NCI-H128 (cell line): ENCODE measurements around the gene PRPF6.
"Not testable (repeated sequence)": the region's sequence is repeated elsewhere in the genome, so short reads cannot be mapped to it uniquely, and the experiment has no call there.

Experiments
- DNase-seq: peaks from one replicate; lab custom pipeline; 2025; ENCODE audit not compliant: unreplicated experiment; lab: John Stamatoyannopoulos, UW

The PRPF6 gene

DNA sequence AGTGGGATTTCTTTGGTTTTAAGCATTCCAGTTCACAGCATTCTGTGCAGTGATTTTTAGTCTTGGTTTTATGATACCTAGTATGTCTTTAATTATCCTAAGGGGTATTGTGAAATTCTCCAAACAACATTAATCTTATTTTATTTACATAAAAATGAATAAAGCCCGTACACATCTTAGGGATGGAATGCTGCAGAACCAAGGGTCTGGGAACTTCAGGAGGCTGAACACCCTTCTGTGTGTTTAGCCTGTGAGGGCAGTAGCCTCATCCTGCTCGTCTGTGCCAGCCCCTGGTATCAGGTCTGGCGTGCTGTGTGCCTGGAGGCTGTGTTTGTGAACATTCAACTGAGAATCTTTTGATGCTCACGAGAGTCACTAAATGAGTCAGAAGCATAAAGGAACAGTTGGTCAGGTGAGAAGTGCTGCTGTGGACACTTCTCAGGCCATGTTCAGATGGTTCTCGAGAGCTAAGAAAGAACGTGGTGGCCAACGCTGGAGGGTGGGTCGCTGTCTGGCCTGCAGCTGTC is 29.8 kb downstream of the PRPF6 start:
- DNase-seq: no peak

DNA sequence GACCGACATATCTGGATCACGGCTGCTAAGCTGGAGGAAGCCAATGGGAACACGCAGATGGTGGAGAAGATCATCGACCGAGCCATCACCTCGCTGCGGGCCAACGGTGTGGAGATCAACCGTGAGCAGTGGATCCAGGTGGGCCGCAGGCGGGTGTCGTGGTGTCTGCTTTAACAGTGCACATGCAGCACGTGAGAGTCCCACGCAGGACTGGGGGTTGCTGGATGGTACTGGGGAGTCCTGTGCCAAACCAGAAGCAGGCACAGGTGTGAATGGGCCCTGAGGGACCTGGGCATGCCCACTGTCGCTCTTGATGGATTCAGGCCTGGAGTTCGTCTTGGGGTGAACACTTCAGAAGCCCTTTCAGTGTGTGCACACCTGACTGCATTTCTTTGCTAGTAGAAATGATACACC is 30.4 kb downstream of the PRPF6 start:
- DNase-seq: no peak

DNA sequence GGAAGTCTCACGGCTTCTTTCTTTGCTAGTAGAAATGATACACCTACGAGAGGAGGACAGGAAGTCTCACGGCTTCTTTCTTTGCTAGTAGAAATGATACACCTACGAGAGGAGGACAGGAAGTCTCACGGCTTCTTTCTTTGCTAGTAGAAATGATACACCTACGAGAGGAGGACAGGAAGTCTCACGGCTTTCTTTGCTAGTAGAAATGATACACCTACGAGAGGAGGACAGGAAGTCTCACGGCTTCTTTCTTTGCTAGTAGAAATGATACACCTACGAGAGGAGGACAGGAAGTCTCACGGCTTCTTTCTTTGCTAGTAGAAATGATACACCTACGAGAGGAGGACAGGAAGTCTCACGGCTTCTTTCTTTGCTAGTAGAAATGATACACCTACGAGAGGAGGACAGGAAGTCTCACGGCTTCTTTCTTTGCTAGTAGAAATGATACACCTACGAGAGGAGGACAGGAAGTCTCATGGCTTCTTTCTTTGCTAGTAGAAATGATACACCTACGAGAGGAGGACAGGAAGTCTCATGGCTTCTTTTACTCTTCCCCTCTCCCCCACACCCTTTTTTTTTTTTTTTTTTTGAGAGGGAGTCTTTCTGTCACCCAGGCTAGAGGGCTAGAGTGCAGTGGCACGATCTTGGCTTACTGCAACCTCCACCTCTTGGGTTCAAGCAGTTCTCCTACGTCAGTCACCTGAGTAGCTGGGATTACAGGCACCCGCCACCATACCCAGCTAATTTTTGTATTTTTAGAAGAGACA is 31.6 kb downstream of the PRPF6 start:
- DNase-seq: not testable (repeated sequence)

DNA sequence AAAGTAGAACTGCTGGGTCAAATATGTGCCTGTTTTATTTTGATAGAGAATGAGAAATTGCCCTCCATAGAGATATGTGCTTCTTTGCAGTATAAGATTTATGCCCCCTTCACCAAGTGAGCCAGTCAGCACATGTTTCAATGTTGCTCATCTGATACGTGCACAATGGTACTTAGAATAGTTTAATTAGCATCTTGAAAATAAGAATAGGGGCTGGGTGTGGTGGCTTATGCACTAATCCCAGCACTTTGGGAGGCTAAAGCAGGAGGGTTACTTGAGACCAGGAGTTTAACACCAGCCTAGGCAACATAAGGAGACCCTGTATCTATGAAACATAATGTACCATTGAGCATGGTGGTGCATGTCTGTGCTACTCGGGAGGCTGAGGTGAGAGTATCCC is 34.7 kb downstream of the PRPF6 start:
- no peak for DNase-seq

DNA sequence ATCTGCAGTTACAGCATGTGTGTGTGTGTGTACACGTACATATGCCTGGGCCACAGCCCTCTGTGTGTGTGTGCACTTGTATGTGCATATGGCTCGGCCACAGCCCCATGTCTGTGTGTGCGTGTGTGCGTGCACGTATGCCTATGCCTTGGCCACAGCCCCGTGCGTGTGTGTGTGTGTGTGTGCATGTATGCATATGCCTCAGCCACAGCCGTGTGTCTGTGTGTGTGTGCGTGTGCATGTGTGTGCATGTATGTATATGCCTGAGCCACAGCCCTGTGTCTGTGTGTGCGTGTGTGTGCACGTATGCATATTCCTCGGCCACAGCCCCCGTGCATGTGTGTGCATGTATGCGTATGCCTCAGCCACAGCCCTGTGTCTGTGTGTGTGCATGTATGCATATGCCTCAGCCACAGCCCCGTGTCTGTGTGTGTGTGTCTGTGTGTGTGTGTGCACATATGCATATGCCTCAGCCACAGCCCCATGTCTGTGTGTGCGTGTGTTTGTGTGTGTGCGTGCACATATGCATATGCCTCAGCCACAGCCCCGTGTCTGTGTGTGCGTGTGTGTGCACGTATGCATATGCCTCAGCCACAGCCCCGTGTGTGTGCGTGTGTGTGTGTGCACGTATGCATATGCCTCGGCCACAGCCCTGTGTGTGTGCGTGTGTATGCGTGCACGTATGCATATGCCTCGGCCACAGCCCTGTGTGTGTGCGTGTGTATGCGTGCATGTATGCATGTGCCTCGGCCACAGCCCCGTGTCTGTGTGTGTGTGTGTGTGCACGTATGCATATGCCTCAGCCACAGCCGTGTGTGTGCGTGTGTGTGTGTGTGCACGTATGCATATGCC is 40.4 kb downstream of the PRPF6 start:
- DNase-seq: no peak

DNA sequence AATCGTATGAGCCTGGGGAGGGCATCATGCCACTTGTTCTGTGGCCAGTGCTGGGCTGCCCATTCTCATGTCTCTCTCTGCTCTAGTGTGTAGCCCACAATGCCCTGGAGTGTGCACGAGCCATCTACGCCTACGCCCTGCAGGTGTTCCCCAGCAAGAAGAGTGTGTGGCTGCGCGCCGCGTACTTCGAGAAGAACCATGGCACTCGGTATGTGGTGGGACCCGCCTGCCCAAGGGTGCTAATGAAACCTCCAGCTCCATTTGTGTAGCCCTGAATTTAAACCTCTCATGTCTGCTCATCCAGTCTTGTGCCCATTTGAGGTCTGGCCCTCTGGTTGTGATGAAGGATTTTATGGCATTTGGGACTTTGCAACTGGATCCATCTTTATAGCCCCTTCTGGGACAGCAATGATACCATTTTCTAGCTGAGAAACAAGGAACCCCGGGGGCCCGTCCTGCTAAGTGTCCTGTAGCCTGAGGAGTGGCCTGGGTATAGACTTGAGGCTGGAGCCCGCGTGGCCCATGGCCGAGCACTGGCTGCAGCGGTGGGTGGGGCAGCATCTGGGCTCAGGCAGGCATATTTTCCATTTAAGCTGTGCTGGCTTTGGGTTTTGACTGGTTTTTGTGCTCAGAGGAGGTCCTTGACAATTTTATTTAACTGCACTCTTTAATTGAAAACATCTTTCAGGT is 41.9 kb downstream of the PRPF6 start:
- no peak for DNase-seq

DNA sequence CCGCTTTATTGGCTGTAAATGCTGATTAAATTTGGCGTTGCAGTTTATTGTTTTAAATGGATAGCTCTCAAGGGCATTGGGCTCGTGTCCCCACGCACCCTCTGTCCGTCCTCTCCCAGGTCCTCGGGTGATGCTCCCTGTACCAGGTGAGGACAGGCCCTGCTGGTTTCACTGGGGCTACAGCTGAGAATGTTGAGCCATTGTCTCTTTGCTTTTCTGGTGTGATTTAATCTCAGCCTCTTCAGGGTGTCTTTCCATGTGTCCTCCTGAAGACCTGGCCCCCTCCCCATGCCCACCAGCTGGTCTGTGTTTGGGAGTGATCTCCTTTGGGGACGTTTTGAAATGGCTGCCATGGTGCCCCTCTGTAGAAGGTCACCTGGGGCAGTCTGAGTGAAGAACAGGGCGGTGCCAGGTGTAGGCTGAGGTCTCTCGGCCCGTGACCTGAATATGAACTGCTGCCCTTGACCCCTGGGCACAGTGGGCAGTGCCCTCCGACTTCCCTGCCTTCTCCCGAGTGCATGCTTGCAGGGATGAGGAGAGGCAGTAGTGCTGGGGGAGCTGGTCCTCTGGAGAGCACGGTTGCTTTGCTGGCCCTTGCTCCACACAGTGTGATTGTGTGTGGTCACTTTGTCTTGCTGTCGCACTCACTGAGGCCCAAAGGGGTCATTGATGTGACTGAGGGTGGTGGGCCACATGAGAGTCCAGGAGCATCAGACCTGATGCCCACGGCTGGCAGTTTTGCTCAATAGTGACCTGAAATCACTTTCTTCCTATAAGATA is 42.6 kb downstream of the PRPF6 start:
- no peak for DNase-seq

DNA sequence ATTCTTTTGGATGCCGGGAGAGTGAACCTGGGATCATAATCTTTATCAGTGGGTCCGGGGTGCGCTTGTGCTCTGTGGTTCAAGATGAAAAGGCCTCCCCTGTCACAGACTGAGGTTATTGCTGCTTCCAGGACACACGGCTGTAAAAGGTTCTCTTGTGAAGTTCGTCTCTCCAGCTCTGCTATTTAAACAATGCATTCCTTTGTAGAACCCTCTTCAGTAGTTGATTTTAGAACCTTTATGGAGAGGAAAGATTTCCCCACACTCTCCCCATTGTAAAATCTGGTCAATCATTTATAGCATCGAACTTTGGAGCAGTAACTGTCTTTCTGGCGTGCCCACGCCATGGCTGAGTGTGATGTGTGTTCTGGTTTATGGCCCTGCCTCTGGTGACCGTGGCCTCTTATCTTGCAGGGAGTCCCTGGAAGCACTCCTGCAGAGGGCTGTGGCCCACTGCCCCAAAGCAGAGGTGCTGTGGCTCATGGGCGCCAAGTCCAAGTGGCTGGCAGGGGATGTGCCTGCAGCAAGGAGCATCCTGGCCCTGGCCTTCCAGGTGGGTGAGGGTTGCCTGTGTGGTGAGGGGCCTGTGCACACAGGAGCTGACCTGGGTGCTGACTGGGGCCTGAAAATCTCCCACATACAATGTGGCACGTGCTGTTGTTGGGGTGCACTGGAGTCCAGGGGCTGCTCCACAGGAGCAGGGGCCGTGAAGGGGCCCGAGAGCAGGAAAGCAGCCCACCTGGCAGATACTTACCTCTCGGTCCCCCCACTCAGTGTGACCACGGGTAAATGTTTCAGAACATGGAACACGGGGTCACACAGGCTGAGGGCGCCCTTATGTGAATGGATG is 43.4 kb downstream of the PRPF6 start:
- no peak for DNase-seq

DNA sequence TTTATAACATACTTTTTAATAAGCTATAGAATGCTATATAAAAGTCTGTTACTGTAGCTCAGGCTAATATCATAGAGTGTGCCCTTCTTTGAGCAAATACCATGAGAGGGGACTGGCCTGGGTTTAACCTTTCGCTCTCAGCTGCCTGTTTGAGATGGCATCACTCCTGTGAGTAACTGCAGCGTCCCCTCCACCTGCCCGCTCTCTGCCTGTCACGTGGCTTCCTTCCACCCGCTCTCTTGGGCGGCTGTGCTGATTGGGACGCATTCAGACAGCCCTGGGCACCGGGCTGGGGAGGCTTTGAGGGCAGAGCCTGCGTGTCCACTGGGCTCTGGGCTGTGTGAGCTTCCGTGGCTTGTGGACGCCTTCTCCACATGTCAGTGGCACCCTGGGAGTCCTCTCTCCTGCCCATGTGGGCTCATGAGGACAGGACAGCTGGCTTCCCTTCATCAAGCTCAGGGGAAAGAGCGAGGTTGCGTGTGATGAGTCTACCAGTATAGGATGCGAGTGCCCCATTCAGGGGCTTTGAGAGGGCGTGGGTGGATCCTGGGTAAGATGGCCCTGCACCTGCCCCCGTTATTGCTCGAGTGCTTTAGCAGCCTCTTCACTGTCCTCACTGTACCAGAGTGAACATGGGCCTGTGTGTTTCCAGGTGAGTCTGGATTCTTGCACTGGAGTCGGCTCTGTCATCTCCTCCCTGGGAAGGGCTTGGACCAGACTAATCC is 44.3 kb downstream of the PRPF6 start:
- DNase-seq: no peak

DNA sequence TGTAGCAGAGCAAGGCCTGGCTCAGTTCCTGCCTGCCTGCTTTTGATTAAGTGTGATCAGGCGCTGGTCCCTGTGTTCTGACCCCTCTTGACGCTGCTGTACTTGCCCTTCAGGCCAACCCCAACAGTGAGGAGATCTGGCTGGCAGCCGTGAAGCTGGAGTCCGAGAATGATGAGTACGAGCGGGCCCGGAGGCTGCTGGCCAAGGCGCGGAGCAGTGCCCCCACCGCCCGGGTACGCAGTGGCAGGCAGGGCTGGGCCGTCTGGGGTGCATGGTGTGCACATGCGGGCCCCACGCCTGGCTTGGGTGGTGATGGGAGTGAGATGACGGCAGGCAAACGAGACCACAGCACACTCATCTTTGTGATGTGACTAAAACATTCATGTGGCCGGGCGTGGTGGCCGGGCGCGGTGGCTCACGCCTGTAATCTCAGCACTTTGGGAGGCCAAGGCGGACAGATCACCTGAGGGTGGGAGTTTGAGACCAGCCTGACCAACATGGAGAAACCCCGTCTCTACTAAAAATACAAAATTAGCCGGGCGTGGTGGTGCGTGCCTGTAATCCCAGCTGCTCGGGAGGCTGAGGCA is 45.0 kb downstream of the PRPF6 start:
- DNase-seq: no peak

DNA sequence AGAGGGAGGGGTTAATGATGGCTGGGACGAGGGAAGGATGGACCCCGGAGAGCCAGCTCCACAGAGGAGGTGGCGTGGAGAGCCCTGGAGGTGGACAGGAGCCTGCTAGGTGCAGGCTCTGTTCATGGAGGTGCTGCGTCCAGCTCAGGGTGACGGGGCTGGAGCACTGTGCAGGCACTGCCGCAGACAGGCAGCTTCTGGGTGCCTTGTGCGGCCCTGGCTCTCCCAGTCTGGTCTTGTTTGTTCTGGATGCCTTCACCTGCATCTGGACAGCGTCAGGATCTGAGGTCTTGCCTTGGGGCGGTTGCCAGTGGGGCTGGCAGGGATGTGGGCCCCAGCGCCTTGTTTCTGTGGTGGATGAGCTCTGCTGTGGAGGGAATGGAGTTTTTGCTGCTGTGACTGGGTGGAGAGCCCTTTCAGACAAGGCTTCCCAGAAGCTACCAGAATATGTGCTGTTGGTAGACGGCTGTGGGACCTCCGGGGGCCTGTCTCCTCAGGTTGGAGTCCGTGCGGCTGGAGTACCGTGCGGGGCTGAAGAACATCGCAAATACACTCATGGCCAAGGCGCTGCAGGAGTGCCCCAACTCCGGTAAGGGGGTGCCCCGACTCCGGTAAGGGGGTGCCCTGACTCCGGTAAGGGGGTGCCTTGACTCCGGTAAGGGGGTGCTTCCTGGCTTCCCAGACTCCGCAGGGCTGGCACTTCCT is 47.2 kb downstream of the PRPF6 start:
- no peak for DNase-seq

DNA sequence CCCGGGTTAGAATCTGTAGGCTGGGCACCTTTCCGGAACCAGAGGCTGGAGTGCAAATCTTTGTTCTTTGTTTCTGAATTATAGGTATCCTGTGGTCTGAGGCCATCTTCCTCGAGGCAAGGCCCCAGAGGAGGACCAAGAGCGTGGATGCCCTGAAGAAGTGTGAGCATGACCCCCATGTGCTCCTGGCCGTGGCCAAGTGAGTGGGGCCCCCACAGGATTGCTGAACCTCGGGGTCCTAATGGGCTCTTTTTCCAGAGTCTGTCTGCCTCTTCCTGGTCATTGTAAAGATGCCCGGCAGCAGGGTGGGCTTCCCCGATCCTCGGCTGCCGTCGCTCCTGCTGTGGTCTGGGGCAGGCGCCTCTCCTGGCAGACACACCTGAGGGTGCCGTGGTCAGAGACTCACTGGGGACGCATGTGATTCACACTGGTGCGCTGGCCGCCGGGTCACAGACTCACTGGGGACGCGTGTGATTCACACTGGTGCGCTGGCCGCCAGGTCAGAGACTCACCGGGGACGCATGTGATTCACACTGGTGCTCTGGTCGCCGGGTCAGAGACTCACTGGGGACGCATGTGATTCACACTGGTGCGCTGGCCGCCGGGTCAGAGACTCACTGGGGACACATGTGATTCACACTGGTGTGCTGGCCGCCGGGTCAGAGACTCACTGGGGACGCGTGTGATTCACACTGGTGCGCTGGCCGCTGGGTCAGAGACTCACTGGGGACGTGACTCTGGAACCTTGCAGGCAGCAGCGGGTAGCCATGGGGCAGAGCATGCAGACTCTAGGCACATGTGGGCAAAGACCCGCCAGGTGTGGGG is 48.6 kb downstream of the PRPF6 start:
- no peak for DNase-seq

DNA sequence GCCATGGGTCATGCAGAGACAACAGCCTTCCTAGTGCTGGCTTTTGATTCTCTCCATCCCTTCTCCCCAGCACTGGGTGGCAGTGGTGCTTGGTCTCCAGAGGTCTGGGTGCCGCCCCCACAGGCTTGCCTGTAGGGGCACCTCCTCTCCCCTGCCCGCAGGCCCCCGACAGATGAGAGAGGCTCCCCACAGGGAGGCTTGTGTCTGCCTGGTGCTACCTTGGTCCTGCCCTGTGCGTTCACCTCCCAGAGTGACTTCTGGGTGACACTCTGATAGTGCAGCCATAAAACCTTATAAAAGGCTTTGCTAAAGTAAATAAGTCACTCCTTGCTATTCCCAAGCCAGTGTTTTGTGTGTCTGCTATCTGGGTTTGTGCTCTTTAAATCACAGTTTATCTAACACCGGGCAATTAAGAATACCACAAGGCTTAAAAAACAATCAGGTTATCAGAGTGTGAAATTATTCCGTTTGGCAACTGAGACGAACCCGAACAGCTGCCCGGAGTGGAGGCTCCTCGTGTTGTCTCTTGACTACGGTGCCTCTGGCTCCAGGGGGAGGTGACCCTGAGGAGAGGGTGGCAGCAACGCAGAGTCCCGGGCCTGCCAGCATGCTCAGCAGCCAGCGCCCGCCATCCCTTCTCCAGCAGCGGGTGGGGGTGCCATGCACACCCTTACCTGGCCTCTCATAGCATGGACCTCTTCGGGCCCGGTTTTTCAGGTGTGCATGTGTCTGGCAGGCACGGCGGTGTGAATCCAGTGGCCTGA is 49.6 kb downstream of the PRPF6 start:
- no peak for DNase-seq

DNA sequence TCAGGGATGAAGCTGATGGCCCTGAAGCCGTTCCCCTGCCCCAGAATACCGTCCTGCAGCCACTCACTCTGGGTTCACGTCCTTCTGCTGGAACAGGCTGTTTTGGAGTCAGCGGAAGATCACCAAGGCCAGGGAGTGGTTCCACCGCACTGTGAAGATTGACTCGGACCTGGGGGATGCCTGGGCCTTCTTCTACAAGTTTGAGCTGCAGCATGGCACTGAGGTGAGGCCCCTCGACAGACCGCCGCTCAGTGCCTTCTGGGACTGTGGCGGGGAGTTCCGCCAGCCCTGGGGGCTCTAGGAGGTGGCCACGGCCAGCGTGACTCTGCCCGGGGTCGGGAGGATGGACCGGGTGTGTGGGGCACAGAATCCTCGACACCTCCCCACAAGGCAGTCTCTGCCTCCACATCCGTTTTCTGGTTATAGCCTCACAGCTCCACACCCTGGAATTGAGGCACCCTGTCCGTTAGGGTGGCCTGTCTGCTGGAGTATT is 50.9 kb downstream of the PRPF6 start:
- DNase-seq: no peak

DNA sequence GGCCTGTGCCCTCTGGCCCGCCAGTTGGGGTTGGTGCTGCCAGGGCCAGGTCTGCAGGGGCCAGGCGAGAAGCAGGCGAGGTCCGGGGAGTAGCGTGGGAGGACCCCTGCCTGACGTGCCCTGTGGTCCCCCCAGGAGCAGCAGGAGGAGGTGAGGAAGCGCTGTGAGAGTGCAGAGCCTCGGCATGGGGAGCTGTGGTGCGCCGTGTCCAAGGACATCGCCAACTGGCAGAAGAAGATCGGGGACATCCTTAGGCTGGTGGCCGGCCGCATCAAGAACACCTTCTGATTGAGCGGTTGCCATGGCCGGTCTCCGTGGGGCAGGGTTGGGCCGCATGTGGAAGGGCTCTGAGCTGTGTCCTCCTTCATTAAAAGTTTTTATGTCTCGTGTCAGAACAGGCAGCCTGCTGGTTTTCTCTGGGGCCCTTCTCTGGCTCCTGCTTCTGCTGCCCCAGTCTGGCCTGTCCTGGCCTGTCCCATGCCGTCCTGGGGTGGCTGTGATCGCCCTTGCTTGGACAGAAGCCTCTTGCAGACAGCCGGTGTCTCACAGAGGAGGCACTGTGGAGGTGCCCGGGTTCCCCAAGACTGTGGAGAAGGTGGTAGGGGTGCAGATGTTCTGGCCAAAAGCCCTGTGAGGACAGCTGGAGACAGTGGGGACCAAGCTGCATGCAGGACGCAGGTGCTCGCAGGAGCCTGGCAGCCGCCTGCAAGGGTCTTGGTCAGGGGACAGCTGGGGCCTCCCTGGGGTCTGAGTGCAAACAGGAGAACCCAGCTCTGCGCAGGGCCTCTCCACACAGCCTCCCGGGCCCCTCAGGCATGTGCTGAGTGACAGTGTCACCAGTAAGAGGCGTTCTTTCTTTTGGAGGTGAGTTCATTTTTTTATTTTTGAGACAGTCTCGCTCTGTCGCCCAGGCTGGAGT is 52.0 kb downstream of the PRPF6 start:
- no peak for DNase-seq
